Colon (tissue), 2 donors: ENCODE data around the gene PSG1.
"Not testable (repeated sequence)": the region's sequence is repeated elsewhere in the genome, so short reads cannot be mapped to it uniquely, and the experiment has no call there.

Source experiments
- FAIRE-seq: peaks from 2 replicates; lab custom pipeline; 2012; peaks lifted over from hg19 to GRCh38; lab: Jason Lieb, UNC
- donor health status: control.
- donor health status: control.

Gene PSG1

GRCh38 chr19:42819960-42820650 is 59.4 kb downstream of the PSG1 start:
- FAIRE-seq: not testable (repeated sequence)

- no peak for FAIRE-seq
Observed at GRCh38 chr19:42816894-42817293, 62.6 kb downstream of the PSG1 start.
